GF-D8 (cell line): ENCODE data around the gene LRP4.
"Not testable (repeated sequence)": the region's sequence is repeated elsewhere in the genome, so short reads cannot be mapped to it uniquely, and the experiment has no call there.

Experiments
- DNase-seq: peaks from one replicate; lab custom pipeline; 2025; lab: John Stamatoyannopoulos, UW

Gene LRP4

GRCh38 chr11:46927928-46928327 lies 9.6 kb upstream of the LRP4 start:
- DNase-seq: not testable (repeated sequence)

GRCh38 chr11:46920755-46921154 lies 2.4 kb upstream of the LRP4 start:
- no peak for DNase-seq

GRCh38 chr11:46918788-46919513 lies 601 bp upstream of the LRP4 start:
- no peak for DNase-seq

DNA sequence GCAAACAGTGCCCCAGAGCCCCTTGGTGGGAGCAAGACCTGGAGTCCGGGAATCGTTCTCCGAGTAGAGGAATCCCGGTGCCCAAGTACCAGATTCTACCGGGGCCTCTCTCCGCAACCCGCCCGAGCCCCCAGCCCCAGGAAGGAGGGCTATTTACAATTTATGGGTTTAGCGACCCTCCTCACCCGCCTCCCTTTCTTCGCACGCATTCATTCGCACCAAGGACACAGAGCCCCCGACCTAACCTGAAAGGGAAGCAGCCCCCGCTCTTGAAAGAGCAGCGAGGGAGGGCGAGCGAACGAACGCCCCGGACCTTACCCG lies 628 bp downstream of the LRP4 start:
- no peak for DNase-seq

- no peak for DNase-seq
Observed at GRCh38 chr11:46917109-46917761, 1.1 kb downstream of the LRP4 start.

- no peak for DNase-seq
Observed at GRCh38 chr11:46916286-46917108, 1.9 kb downstream of the LRP4 start.

GRCh38 chr11:46914910-46915309 lies 3.4 kb downstream of the LRP4 start:
- no peak for DNase-seq

DNA sequence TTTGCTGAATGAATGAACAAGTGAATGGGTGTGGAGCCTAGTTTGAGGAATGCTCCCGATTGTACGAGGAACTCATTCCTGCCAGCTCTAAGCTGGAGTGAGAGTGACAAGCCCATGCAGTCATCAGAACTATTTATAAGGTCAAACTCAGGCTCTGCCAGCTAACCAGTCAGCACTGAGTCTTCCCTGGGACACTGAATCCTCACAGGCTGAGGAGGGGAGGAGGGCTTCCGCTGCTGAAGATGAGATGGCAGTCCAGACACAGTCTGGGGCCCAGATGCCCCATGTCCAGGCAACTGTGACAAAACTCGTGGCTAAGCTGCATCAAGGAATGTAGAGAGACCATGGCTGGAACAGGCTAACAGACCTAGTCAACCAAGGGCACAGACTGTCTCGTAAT lies 4.0 kb downstream of the LRP4 start:
- no peak for DNase-seq

- no peak for DNase-seq
Observed at GRCh38 chr11:46913484-46913883, 4.9 kb downstream of the LRP4 start.

DNA sequence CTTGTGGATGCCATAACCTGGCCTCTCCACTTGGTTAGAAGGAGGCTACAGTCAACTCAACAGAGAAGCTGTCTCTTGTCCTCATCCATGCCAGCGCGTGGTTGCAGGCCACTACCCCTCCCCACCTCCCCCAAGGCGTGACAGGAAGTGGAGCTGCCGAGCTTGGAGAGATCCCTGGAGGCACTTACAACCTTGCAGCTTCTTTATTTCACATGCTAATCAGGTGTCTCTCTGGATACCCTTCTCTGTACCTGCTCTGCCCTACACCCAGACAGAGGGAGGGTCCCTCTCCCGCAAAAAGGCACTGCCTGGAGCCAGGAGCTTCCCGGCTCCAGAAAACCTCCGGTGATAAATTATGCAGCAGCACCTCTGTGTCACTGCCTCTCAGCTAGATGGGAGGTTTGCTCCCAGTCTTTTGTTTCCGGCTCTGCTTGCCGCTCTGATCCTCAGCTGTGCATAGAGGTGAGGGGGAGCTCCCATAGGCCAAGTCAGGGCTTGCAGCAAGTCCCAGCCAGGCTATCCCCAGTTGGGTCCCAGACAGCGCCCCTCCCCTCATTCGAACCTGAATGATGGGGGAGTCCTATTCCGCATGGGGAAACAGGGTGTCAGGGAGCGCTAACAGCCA lies 5.7 kb downstream of the LRP4 start:
- no peak for DNase-seq

DNA sequence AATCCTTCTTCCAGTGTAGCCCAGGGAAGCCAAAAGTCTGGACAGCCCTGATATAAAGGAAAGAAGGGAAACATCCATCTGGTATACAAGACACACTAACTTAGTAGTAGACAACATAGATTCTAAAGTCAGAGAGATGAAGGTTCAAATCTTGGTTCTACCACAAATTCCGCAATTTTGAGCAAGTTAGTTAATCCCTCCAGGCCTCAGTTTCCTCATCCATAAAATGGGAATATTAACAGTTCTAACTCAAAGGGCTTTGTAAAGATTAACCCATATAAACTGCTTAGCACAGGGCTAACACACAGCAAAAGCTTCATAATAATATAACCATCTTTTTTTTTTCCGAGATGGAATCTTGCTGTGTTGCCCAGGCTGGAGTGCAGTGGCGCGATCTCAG lies 10.7 kb downstream of the LRP4 start:
- DNase-seq: no peak

DNA sequence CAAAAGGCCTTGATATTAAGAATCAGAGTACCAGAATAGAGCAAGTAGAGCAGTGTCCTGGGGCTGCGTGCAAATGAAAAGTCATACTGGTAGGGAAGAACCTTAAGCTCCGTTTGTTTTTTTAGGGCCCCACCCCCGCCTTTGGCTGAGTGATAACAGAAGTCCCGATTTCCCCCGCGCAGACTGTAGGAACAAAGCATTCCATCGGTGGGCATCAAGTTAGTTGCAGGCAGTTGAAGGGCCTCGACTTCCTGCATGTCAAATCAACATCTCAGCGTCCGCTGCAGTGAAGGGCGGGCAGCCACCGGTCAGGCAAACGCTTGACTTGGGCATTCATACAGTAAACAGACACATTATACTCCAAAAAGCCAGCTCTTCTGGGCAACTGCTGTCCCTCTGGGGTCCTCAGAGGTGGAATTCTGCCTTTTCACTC lies 11.7 kb downstream of the LRP4 start:
- no peak for DNase-seq

DNA sequence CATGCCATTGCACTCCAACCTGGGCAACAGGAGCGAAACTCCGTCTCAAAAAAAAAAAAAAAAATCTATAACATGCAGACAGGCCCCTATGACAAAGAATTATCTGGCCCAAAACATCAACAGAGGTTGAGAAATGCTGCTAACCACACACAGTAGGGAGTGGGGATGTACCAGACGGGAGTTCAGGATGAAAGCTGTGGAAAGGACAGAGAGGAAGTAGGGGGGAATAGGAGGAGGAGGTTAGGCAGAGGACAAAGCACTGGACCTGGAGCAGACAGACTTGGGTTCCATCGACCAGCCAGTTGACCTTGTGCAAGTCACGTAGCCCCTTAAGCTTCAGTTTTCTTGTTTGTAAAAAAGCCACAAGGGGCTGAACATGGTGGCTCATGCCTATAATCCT lies 12.5 kb downstream of the LRP4 start:
- DNase-seq: no peak

DNA sequence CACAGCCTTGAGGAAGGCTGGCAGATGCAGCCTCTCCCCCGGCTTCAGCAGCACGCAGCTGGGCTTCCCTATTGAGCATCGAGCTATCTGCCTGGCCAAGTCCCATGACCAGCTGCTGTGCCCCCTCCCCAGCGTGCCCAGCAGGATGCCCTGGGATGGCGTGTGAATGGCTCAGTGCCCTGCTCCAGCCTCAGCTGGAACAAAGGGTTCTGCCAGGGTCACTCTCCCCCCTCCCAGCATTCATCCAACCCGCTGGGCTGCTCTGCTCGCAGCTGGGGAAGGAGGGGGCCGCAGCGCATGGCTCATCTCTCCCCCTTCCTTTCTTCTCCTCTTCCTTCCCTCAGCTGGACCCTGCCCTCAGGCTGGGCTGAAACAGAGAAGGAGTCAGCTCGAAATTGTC lies 14.5 kb downstream of the LRP4 start:
- no peak for DNase-seq

DNA sequence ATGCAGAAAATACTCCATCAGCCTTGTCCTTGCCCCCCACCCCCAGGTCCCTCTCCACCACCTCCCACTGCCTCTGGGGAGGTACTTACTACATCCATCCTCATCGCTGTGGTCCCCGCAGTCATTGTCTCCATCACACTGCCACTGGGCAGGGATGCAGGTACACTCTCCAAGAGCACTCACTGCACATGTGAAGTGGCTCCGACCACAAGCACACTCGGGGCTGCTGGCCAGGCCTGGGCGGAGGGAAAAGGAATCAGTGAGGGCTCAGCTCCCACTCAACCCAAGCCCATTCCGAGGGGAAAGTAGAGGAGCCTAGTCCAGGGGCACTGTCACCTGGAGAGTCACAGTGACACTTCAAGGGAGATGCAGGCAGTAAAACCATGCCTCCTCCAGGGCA lies 15.7 kb downstream of the LRP4 start:
- DNase-seq: no peak

DNA sequence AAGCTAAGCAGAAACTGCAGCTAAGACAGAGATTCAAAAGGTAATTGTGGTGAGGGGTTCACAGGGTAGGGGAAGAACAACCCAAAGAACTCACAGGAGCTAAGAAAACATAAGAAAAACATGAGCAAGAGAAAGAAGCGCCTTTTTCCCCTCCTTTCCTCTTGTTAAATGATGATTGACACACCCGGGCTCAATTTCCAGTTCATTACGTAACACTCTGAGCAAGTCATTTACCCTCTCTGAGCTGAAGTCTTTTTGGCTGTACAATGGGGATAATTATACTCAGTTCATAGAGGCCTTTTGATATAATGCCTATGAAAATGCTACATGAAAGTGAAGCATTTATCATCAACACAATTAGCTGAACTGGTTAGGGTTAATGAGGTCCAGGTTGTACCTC lies 17.2 kb downstream of the LRP4 start:
- no peak for DNase-seq

GRCh38 chr11:46900091-46900746 lies 18.1 kb downstream of the LRP4 start:
- no peak for DNase-seq

DNA sequence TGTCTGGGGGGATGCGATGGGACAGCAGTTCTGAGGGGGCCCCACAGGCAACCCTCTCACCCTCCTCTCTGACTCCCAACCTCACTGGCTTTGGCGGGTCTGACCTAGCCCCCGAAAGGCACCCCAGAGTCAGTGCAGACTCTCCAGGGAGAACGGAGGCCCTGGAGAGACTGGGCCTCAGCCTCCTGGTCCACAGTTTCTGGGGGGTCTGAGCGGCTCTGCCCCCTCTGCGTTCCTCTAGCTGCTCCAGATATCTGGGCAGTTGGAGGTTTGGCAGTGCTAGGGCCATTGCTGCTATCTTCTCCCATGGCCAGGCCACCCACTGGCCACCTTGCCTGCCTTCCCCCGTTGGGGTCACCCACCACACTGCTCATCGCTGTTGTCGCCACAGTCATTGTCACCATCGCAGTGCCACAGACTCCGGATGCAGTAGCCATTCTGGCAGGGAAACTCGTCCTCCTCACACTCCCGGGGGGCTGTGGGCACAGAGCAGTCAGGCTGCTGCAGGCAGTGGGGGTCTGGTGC lies 18.8 kb downstream of the LRP4 start:
- DNase-seq: no peak

GRCh38 chr11:46898396-46899095 lies 19.8 kb downstream of the LRP4 start:
- DNase-seq: no peak

- DNase-seq: no peak
Observed at GRCh38 chr11:46896719-46897406, 21.5 kb downstream of the LRP4 start.

- DNase-seq: no peak
Observed at GRCh38 chr11:46895821-46896220, 22.5 kb downstream of the LRP4 start.
